ENCODE results near the gene RAPGEF4. TPM values are rescaled to one million over a fixed set of nuclear protein-coding genes. Genes with fewer than 3 reads are reported as not detected.
A peak's percentile ranks its signal among the peaks of the same experiment; 100 is the strongest.

The RAPGEF4 gene
- total RNA-seq, 4 donors from 2014 or later, result 2.5 to 7.9 (median 4.6) TPM

GRCh38 chr2:172705352-172705751, 30.3 kb upstream of the RAPGEF4 start:
- Histone ChIP-seq H3K36me3 (no peaks in the 10 kb centered on the region), H3K4me1 (no peaks in the 10 kb centered on the region), H3K27me3 (no peaks in the 10 kb centered on the region), H3K4me3 (no peak overlapping the region), H3K9me3 (no peaks in the 10 kb centered on the region), H3K27ac (no peak overlapping the region)
- WGBS, 2 donors (ENCODE audit: low coverage in 1 of 2), result 73 to 100% methylated on average over 2 of the region's 2 CpGs
- no peak for ATAC-seq
- no peak for TF ChIP-seq CTCF (IDR thresholded peaks at IDR 0.05)
- TF ChIP-seq POLR2AphosphoS5 (IDR thresholded peaks at IDR 0.05), result no peak
- no peak for TF ChIP-seq EP300 (IDR thresholded peaks at IDR 0.05)
- no peak for TF ChIP-seq POLR2A (IDR thresholded peaks at IDR 0.05)

GRCh38 chr2:172708247-172708646, 27.4 kb upstream of the RAPGEF4 start:
- no peak for ATAC-seq
- no peaks in the 10 kb centered on the region for H3K9me3 ChIP-seq
- no peaks in the 10 kb centered on the region for H3K27me3 ChIP-seq
- no peaks in the 10 kb centered on the region for H3K36me3 ChIP-seq
- no peak overlapping the region for H3K27ac ChIP-seq
- WGBS, 2 donors (ENCODE audit: low coverage in 1 of 2), result 93 to 95% methylated on average over 2 of the region's 2 CpGs
- no peaks in the 10 kb centered on the region for H3K4me1 ChIP-seq
- TF ChIP-seq POLR2A (IDR thresholded peaks at IDR 0.05), result no peak
- no peak for TF ChIP-seq POLR2AphosphoS5 (IDR thresholded peaks at IDR 0.05)
- TF ChIP-seq CTCF (IDR thresholded peaks at IDR 0.05), result no peak
- no peak for TF ChIP-seq EP300 (IDR thresholded peaks at IDR 0.05)
- no peak overlapping the region for H3K4me3 ChIP-seq

- no peak for TF ChIP-seq POLR2A (IDR thresholded peaks at IDR 0.05)
- TF ChIP-seq POLR2AphosphoS5 (IDR thresholded peaks at IDR 0.05), result no peak
- TF ChIP-seq CTCF (IDR thresholded peaks at IDR 0.05), result no peak
- no peak for TF ChIP-seq EP300 (IDR thresholded peaks at IDR 0.05)
- ATAC-seq, result no peak
- Histone ChIP-seq H3K36me3 (no peaks in the 10 kb centered on the region), H3K27ac (no peak overlapping the region), H3K27me3 (no peaks in the 10 kb centered on the region), H3K4me3 (no peak overlapping the region), H3K4me1 (no peaks in the 10 kb centered on the region), H3K9me3 (no peaks in the 10 kb centered on the region)
- 74 to 75% methylated on average over 10 to 11 of the region's 11 CpGs for WGBS, 2 donors (ENCODE audit: low coverage in 1 of 2)
These were observed 25.9 kb upstream of the RAPGEF4 start for GRCh38 chr2:172709566-172710291.

- Histone ChIP-seq H3K9me3 (no peaks in the 10 kb centered on the region), H3K4me3 (no peak overlapping the region), H3K27ac (no peak overlapping the region), H3K4me1 (no peaks in the 10 kb centered on the region), H3K27me3 (no peaks in the 10 kb centered on the region), H3K36me3 (no peaks in the 10 kb centered on the region)
- TF ChIP-seq CTCF (IDR thresholded peaks at IDR 0.05) (peak; percentile 25 to 62 (median 48)), EP300 (IDR thresholded peaks at IDR 0.05) (no peak)
- no peak for ATAC-seq
- WGBS, 2 donors (ENCODE audit: low coverage in 1 of 2), result 0 to 17% methylated on average over 2 of the region's 2 CpGs
These were observed 25.0 kb upstream of the RAPGEF4 start for GRCh38 chr2:172710584-172711047.

- Histone ChIP-seq H3K9me3 (no peaks in the 10 kb centered on the region), H3K4me1 (no peaks in the 10 kb centered on the region), H3K27ac (no peak overlapping the region), H3K36me3 (no peaks in the 10 kb centered on the region), H3K4me3 (no peak overlapping the region), H3K27me3 (no peaks in the 10 kb centered on the region)
- no peak for ATAC-seq
- no peak for TF ChIP-seq EP300 (IDR thresholded peaks at IDR 0.05)
- TF ChIP-seq POLR2AphosphoS5 (IDR thresholded peaks at IDR 0.05), result no peak
- no peak for TF ChIP-seq POLR2A (IDR thresholded peaks at IDR 0.05)
- no peak for TF ChIP-seq CTCF (IDR thresholded peaks at IDR 0.05)
- whole genome bisulfite sequencing, 2 donors (ENCODE audit: low coverage in 1 of 2), result 38 to 63% methylated on average over 1 of the region's 1 CpG
These were observed 24.5 kb upstream of the RAPGEF4 start for GRCh38 chr2:172711110-172711509.

Data from gastroesophageal sphincter (tissue), 4 donors.